GM12878 (cell line): ENCODE results near the gene TMPRSS7. TPM values are rescaled to one million over a fixed set of nuclear protein-coding genes. Genes with fewer than 3 reads are reported as not detected.

Source experiments
- ATF7 ChIP-seq: fragments of 450-650 bp; IDR thresholded peaks from 2 replicates; pipeline ENCODE4 v1.6.1; 2016; ENCODE audit warnings: low read depth, mild to moderate bottlenecking
- EGR1 ChIP-seq, 2 experiments: IDR thresholded peaks; 1 replicate in 1 of 2; 2 replicates in 1 of 2; pipeline ENCODE4 v1.6.1; 2011 to 2012; ENCODE audit warnings: low read depth in 2 of 2, low read length in 2 of 2, borderline replicate concordance in 1 of 2, mild to moderate bottlenecking in 1 of 2, moderate library complexity in 1 of 2
- EP300 ChIP-seq, 2 experiments: fragments of 150-350 bp in 1 of 2; IDR thresholded peaks; 2 replicates each; pipeline ENCODE4 v1.6.1; 2011 to 2012; ENCODE audit warnings: low read depth in 2 of 2, low read length in 2 of 2, borderline replicate concordance in 1 of 2, improper control_type of control experiment in 1 of 2, inconsistent platforms in 1 of 2; ENCODE audit not compliant: control insufficient read depth in 1 of 2
- ESRRA ChIP-seq: IDR thresholded peaks from 2 replicates; pipeline ENCODE4 v1.6.1; 2012; ENCODE audit warnings: mild to moderate bottlenecking, low read length, improper control_type of control experiment
- HDGF ChIP-seq: fragments of 450-650 bp; IDR thresholded peaks from 2 replicates; pipeline ENCODE4 v1.6.1; 2016; ENCODE audit warnings: antibody characterized with exemption
- JUNB ChIP-seq: IDR thresholded peaks from 2 replicates; pipeline ENCODE4 v1.6.1; 2016; ENCODE audit warnings: antibody characterized with exemption, mild to moderate bottlenecking
- NBN ChIP-seq: fragments of 450-650 bp; IDR thresholded peaks from 2 replicates; pipeline ENCODE4 v1.6.1; 2016
- PAX5 ChIP-seq: IDR thresholded peaks from 2 replicates; pipeline ENCODE4 v1.6.1; 2011; ENCODE audit warnings: low read depth, low read length, borderline replicate concordance
- PAX8 ChIP-seq: fragments of 450-650 bp; IDR thresholded peaks from 2 replicates; pipeline ENCODE4 v1.6.1; 2017; ENCODE audit warnings: mild to moderate bottlenecking, moderate library complexity
- SUZ12 ChIP-seq: fragments of 200-600 bp; sonication (generic); IDR thresholded peaks from one replicate; pipeline ENCODE4 v1.6.1; 2018; ENCODE audit warnings: antibody characterized with exemption, mild to moderate bottlenecking; ENCODE audit not compliant: unreplicated experiment
- TARDBP ChIP-seq: IDR thresholded peaks from 2 replicates; pipeline ENCODE4 v1.6.1; 2016; ENCODE audit warnings: borderline replicate concordance
- TCF3 ChIP-seq: IDR thresholded peaks from 2 replicates; pipeline ENCODE4 v1.6.1; 2012; ENCODE audit warnings: low read depth, mild to moderate bottlenecking, low read length, borderline replicate concordance; ENCODE audit not compliant: insufficient read depth
- ZNF24 ChIP-seq: fragments of 450-650 bp; IDR thresholded peaks from 2 replicates; pipeline ENCODE4 v1.6.1; 2017; ENCODE audit warnings: antibody characterized with exemption, mild to moderate bottlenecking
- polyA plus RNA-seq, 11 experiments: library from polyadenylated mRNA; depleted of rRNA in 4 of 11; unstranded in 6 of 11; stranded (reverse) in 5 of 11; fragments of >200 nt; fragmentation: Nextera tagmentation in 4 of 11; fragmentation: Illumina TruSeq in 1 of 11; extraction: Ambion mirVana in 4 of 11; extraction: Trizol in 1 of 11; gene quantifications; 1 replicate in 1 of 11; 2 replicates in 10 of 11; pipeline versions ENCODE4 v1.2.1 to v1.2.3, GENCODE V29; 2011 to 2016; ENCODE audit warnings: inconsistent platforms in 2 of 11, missing spikeins in 2 of 11, low read depth in 1 of 11
- total RNA-seq, 4 experiments: library from RNA; depleted of rRNA in 3 of 4; stranded (reverse); fragments of >200 nt in 3 of 4; fragmentation: Illumina TruSeq in 1 of 4; extraction: Trizol in 1 of 4; gene quantifications; 2 replicates each; pipeline versions ENCODE4 v1.2.1 to v1.2.3, GENCODE V29; 2013 to 2021
- TF ChIP-seq, protein P1 (sequence below): fragments of 450-650 bp; IDR thresholded peaks from 2 replicates; pipeline ENCODE4 v1.6.1; 2017; ENCODE audit warnings: mild to moderate bottlenecking, moderate library complexity
- TF ChIP-seq, protein P2 (sequence below): IDR thresholded peaks from 2 replicates; pipeline ENCODE4 v1.6.1; 2012; ENCODE audit warnings: low read depth, low read length, improper control_type of control experiment
- TF ChIP-seq, protein P3 (sequence below): fragments of 450-650 bp; IDR thresholded peaks from 2 replicates; pipeline ENCODE4 v1.6.1; 2018; ENCODE audit warnings: mild to moderate bottlenecking, low read depth, moderate library complexity; ENCODE audit not compliant: partially characterized antibody
- TF ChIP-seq, protein P4 (sequence below): fragments of 450-650 bp; IDR thresholded peaks from 2 replicates; pipeline ENCODE4 v1.6.1; 2017; ENCODE audit warnings: mild to moderate bottlenecking, low read depth, inconsistent platforms; ENCODE audit not compliant: poor library complexity, severe bottlenecking
- TF ChIP-seq, protein P5 (sequence below): fragments of 450-650 bp; IDR thresholded peaks from 2 replicates; pipeline ENCODE4 v1.6.1; 2017; ENCODE audit warnings: borderline replicate concordance

The TMPRSS7 gene
- total and polyA plus RNA-seq, 10 of the 15 experiments (the other 5 are each of a cell fraction or from before 2014, with no cell fraction given) = 0.03 TPM; not detected in 9

DNA sequence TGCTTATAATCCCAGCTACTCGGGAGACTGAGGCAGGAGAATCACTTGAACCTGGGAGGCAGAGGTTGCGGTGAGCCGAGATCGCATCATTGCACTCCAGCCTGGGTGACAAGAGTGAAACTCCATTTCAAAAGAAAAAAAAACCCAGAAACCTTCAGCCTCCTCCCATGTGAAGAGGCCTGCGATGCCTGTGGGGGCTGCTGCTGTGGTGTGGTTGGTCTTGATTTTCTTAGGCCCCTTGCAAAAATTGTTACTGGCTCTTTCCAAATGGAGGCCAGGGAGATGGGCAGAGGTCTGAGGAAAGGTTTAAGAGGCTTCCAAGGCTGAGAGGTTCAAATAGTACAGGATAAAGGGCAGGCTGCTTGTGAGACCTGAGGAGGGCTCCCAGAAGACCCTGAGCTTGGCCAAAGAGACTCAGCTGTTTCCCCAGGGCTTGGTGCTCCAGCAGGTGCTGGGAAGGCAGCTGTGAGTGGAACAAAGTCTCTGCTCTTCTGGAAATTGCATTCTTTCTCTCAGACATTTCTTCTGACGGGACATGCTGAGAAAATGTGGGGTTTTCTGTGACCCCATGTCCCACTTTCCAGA lies 80.1 kb downstream of the TMPRSS7 start (continued):
- TF ChIP-seq, protein P1, sequence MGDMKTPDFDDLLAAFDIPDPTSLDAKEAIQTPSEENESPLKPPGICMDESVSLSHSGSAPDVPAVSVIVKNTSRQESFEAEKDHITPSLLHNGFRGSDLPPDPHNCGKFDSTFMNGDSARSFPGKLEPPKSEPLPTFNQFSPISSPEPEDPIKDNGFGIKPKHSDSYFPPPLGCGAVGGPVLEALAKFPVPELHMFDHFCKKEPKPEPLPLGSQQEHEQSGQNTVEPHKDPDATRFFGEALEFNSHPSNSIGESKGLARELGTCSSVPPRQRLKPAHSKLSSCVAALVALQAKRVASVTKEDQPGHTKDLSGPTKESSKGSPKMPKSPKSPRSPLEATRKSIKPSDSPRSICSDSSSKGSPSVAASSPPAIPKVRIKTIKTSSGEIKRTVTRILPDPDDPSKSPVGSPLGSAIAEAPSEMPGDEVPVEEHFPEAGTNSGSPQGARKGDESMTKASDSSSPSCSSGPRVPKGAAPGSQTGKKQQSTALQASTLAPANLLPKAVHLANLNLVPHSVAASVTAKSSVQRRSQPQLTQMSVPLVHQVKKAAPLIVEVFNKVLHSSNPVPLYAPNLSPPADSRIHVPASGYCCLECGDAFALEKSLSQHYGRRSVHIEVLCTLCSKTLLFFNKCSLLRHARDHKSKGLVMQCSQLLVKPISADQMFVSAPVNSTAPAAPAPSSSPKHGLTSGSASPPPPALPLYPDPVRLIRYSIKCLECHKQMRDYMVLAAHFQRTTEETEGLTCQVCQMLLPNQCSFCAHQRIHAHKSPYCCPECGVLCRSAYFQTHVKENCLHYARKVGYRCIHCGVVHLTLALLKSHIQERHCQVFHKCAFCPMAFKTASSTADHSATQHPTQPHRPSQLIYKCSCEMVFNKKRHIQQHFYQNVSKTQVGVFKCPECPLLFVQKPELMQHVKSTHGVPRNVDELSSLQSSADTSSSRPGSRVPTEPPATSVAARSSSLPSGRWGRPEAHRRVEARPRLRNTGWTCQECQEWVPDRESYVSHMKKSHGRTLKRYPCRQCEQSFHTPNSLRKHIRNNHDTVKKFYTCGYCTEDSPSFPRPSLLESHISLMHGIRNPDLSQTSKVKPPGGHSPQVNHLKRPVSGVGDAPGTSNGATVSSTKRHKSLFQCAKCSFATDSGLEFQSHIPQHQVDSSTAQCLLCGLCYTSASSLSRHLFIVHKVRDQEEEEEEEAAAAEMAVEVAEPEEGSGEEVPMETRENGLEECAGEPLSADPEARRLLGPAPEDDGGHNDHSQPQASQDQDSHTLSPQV = 0 out of 2 replicates have a peak, but pooled peaks have one; percentile 30
- TF ChIP-seq PAX5 (0 out of 2 replicates have a peak, but pooled peaks have one; percentile 16), TARDBP (peak; percentile 15; the same call in 1 of the 2 replicates), ESRRA (no peak), EP300 (IDR thresholded peaks at IDR 0.05; ENCODE audit: borderline replicate concordance in 1 of 2, control insufficient read depth in 1 of 2, low read depth in 2 of 2, low read length in 2 of 2) (no peak), JUNB (peak; percentile 49; the same call in 1 of the 2 replicates), TCF3 (no peak), SUZ12 (no peak), ATF7 (no peak), ZNF24 (0 out of 2 replicates have a peak, but pooled peaks have one; percentile 7), HDGF (peak; percentile 14; the same call in 1 of the 2 replicates), NBN (no peak), PAX8 (no peak), EGR1 (IDR thresholded peaks at IDR 0.05; ENCODE audit: borderline replicate concordance in 1 of 2, low read depth in 2 of 2, low read length in 2 of 2) (no peak)
- TF ChIP-seq, protein P2, sequence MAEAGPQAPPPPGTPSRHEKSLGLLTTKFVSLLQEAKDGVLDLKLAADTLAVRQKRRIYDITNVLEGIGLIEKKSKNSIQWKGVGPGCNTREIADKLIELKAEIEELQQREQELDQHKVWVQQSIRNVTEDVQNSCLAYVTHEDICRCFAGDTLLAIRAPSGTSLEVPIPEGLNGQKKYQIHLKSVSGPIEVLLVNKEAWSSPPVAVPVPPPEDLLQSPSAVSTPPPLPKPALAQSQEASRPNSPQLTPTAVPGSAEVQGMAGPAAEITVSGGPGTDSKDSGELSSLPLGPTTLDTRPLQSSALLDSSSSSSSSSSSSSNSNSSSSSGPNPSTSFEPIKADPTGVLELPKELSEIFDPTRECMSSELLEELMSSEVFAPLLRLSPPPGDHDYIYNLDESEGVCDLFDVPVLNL = no peak
- TF ChIP-seq, protein P3, sequence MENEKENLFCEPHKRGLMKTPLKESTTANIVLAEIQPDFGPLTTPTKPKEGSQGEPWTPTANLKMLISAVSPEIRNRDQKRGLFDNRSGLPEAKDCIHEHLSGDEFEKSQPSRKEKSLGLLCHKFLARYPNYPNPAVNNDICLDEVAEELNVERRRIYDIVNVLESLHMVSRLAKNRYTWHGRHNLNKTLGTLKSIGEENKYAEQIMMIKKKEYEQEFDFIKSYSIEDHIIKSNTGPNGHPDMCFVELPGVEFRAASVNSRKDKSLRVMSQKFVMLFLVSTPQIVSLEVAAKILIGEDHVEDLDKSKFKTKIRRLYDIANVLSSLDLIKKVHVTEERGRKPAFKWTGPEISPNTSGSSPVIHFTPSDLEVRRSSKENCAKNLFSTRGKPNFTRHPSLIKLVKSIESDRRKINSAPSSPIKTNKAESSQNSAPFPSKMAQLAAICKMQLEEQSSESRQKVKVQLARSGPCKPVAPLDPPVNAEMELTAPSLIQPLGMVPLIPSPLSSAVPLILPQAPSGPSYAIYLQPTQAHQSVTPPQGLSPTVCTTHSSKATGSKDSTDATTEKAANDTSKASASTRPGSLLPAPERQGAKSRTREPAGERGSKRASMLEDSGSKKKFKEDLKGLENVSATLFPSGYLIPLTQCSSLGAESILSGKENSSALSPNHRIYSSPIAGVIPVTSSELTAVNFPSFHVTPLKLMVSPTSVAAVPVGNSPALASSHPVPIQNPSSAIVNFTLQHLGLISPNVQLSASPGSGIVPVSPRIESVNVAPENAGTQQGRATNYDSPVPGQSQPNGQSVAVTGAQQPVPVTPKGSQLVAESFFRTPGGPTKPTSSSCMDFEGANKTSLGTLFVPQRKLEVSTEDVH = no peak
- TF ChIP-seq, protein P4, sequence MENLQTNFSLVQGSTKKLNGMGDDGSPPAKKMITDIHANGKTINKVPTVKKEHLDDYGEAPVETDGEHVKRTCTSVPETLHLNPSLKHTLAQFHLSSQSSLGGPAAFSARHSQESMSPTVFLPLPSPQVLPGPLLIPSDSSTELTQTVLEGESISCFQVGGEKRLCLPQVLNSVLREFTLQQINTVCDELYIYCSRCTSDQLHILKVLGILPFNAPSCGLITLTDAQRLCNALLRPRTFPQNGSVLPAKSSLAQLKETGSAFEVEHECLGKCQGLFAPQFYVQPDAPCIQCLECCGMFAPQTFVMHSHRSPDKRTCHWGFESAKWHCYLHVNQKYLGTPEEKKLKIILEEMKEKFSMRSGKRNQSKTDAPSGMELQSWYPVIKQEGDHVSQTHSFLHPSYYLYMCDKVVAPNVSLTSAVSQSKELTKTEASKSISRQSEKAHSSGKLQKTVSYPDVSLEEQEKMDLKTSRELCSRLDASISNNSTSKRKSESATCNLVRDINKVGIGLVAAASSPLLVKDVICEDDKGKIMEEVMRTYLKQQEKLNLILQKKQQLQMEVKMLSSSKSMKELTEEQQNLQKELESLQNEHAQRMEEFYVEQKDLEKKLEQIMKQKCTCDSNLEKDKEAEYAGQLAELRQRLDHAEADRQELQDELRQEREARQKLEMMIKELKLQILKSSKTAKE = no peak
- TF ChIP-seq, protein P5, sequence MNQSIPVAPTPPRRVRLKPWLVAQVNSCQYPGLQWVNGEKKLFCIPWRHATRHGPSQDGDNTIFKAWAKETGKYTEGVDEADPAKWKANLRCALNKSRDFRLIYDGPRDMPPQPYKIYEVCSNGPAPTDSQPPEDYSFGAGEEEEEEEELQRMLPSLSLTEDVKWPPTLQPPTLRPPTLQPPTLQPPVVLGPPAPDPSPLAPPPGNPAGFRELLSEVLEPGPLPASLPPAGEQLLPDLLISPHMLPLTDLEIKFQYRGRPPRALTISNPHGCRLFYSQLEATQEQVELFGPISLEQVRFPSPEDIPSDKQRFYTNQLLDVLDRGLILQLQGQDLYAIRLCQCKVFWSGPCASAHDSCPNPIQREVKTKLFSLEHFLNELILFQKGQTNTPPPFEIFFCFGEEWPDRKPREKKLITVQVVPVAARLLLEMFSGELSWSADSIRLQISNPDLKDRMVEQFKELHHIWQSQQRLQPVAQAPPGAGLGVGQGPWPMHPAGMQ = no peak
